KMS-11 (cell line): ENCODE data around the gene SIGLEC15.

Experiments
- H2AFZ ChIP-seq: fragments of 200-600 bp; sonication (generic); 2 replicates; pipeline ENCODE4 v1.6.1; 2016; ENCODE audit warnings: antibody characterized with exemption, mixed run types, low read depth
- H3K27ac ChIP-seq: fragments of 200-600 bp; sonication (generic); 2 replicates; pipeline ENCODE4 v1.6.1; 2016; ENCODE audit warnings: mild to moderate bottlenecking, mixed run types
- H3K27me3 ChIP-seq: fragments of 200-600 bp; sonication (generic); 2 replicates; pipeline ENCODE4 v1.6.1; 2017; ENCODE audit warnings: mild to moderate bottlenecking, low read depth, mixed run types, moderate library complexity; ENCODE audit not compliant: insufficient read depth
- H3K36me3 ChIP-seq: fragments of 200-600 bp; sonication (generic); 2 replicates; pipeline ENCODE4 v1.6.1; 2017; ENCODE audit warnings: mild to moderate bottlenecking, mixed run types; ENCODE audit not compliant: insufficient read depth
- H3K4me1 ChIP-seq: fragments of 200-600 bp; sonication (generic); 2 replicates; pipeline ENCODE4 v1.6.1; 2016; ENCODE audit warnings: mild to moderate bottlenecking, low read depth, mixed run types; ENCODE audit not compliant: poor library complexity, severe bottlenecking
- H3K4me2 ChIP-seq: fragments of 200-600 bp; sonication (generic); 2 replicates; pipeline ENCODE4 v1.7.0; 2016; ENCODE audit warnings: mild to moderate bottlenecking, mixed run types
- H3K4me3 ChIP-seq: fragments of 200-600 bp; sonication (generic); IDR thresholded peaks from 2 replicates; pipeline ENCODE4 v1.6.1; 2017; ENCODE audit warnings: low read depth, low read length, mixed read lengths; ENCODE audit not compliant: insufficient read depth
- H3K79me2 ChIP-seq: fragments of 200-600 bp; sonication (generic); 2 replicates; pipeline ENCODE4 v1.6.1; 2016; ENCODE audit warnings: low read depth, mixed run types; ENCODE audit not compliant: insufficient read depth
- H3K9ac ChIP-seq: fragments of 200-600 bp; sonication (generic); 2 replicates; pipeline ENCODE4 v1.6.1; 2016; ENCODE audit warnings: mild to moderate bottlenecking, mixed run types
- H4K20me1 ChIP-seq: fragments of 200-600 bp; sonication (generic); 2 replicates; pipeline ENCODE4 v1.6.1; 2016; ENCODE audit warnings: mild to moderate bottlenecking, mixed run types; ENCODE audit not compliant: insufficient read depth
- CTCF ChIP-seq: fragments of 200-600 bp; sonication (generic); conservative IDR thresholded peaks from 2 replicates; pipeline ENCODE4 v1.6.1; 2017; ENCODE audit warnings: low read depth, mild to moderate bottlenecking, antibody characterized with exemption, low read length, moderate library complexity, mixed read lengths

The SIGLEC15 gene

GRCh38 chr18:45889419-45890064 lies 64.1 kb downstream of the SIGLEC15 start:
- Histone ChIP-seq H2AFZ (no peak overlapping the region), H3K27ac (no peak overlapping the region), H3K27me3 (no peaks in the 10 kb centered on the region), H3K79me2 (no peaks in the 10 kb centered on the region), H3K36me3 (no peaks in the 10 kb centered on the region), H4K20me1 (no peaks in the 10 kb centered on the region), H3K4me3 (no peak overlapping the region), H3K9ac (no peak overlapping the region), H3K4me2 (no peak overlapping the region), H3K4me1 (no peaks in the 10 kb centered on the region)
- no peak for TF ChIP-seq CTCF

- Histone ChIP-seq H3K27me3 (no peaks in the 10 kb centered on the region), H3K9ac (no peak overlapping the region), H3K36me3 (no peaks in the 10 kb centered on the region), H4K20me1 (no peaks in the 10 kb centered on the region), H2AFZ (no peak overlapping the region), H3K4me1 (no peaks in the 10 kb centered on the region), H3K27ac (no peak overlapping the region), H3K79me2 (no peaks in the 10 kb centered on the region), H3K4me2 (no peak overlapping the region), H3K4me3 (no peak overlapping the region)
- TF ChIP-seq CTCF, result no peak
Measured at GRCh38 chr18:45890606-45891005, 65.1 kb downstream of the SIGLEC15 start.

GRCh38 chr18:45891806-45892205 lies 66.3 kb downstream of the SIGLEC15 start:
- Histone ChIP-seq H3K27me3 (no peaks in the 10 kb centered on the region), H3K4me2 (no peak overlapping the region), H3K79me2 (no peaks in the 10 kb centered on the region), H2AFZ (no peak overlapping the region), H3K36me3 (no peaks in the 10 kb centered on the region), H4K20me1 (no peaks in the 10 kb centered on the region), H3K27ac (no peak overlapping the region), H3K4me1 (no peaks in the 10 kb centered on the region), H3K4me3 (no peak overlapping the region), H3K9ac (no peak overlapping the region)
- TF ChIP-seq CTCF, result no peak
